ENCODE measurements around the gene PWWP2B.

- no peak for TF ChIP-seq POLR2AphosphoS5 (IDR thresholded peaks at IDR 0.05)
- TF ChIP-seq CTCF (IDR thresholded peaks at IDR 0.05): no peak
- no peak for TF ChIP-seq EP300 (IDR thresholded peaks at IDR 0.05)
- no peak for TF ChIP-seq POLR2A (IDR thresholded peaks at IDR 0.05; ENCODE audit: low read depth)
These were observed 11.4 kb downstream of the PWWP2B start for GRCh38 chr10:132408367-132408781.

All from esophagus muscularis mucosa (tissue), 4 donors.